Aorta (tissue), 5 donors: ENCODE data around the gene SP5. TPM values are rescaled to one million over a fixed set of nuclear protein-coding genes. Genes with fewer than 3 reads are reported as not detected.
"Not testable (repeated sequence)": the region's sequence is repeated elsewhere in the genome, so short reads cannot be mapped to it uniquely, and the experiment has no call there.

Experiments used
- ATAC-seq: fragments of 200-7000 bp; cut with Tn5 transposase; one replicate; pipeline ENCODE4 v1.9.1; 2022; ENCODE audit warnings: moderate library complexity; ENCODE audit not compliant: low FRiP score
- DNase-seq, 2 donors: peaks; one replicate each; pipeline ENCODE4 v3.0.0-alpha.2; 2020
- H3K27ac ChIP-seq, 2 donors: one replicate each; pipeline ENCODE4 v1.5.1; 2013; ENCODE audit warnings: low read length in 2 of 2, mild to moderate bottlenecking in 2 of 2, moderate library complexity in 2 of 2, control low read depth in 1 of 2, inconsistent platforms in 1 of 2, low read depth in 1 of 2
- H3K27me3 ChIP-seq, 2 donors: one replicate each; pipeline ENCODE4 v1.6.1; 2013; ENCODE audit warnings: control low read depth in 1 of 2, low read length in 1 of 2, mild to moderate bottlenecking in 1 of 2, moderate library complexity in 1 of 2; ENCODE audit not compliant: insufficient read depth in 2 of 2, control insufficient read depth in 1 of 2
- H3K36me3 ChIP-seq, 2 donors: one replicate each; pipeline ENCODE4 v1.6.1; 2013; ENCODE audit warnings: control low read depth in 1 of 2, low read length in 1 of 2, mild to moderate bottlenecking in 1 of 2; ENCODE audit not compliant: insufficient read depth in 2 of 2, control insufficient read depth in 1 of 2
- H3K4me1 ChIP-seq, 2 donors: one replicate each; pipeline ENCODE4 v1.6.1; 2013; ENCODE audit warnings: low read length in 2 of 2, control low read depth in 1 of 2, mild to moderate bottlenecking in 1 of 2, moderate library complexity in 1 of 2; ENCODE audit not compliant: insufficient read depth in 2 of 2, control insufficient read depth in 1 of 2
- H3K4me3 ChIP-seq, 2 donors: one replicate each; pipeline ENCODE4 v1.5.1; 2013; ENCODE audit warnings: low read length in 2 of 2, control low read depth in 1 of 2, mild to moderate bottlenecking in 1 of 2
- H3K9me3 ChIP-seq: one replicate; pipeline ENCODE4 v1.6.1; 2013; ENCODE audit warnings: mild to moderate bottlenecking, low read length; ENCODE audit not compliant: control insufficient read depth
- WGBS, 2 donors: extraction: QIAGEN DNeasy Blood & Tissue Kit; methylation state at CpG; one replicate each; pipeline ENCODE4 v1.1.7; 2013; 5-methylcytosine and 5-hydroxymethylcytosine counted together
- intact Hi-C, 2 donors: fragments of 100-400 bp; cut with DNase I; formaldehyde crosslinking; loops; one replicate each; pipeline versions ENCODE4 v1.14.2 to v1.15.0; 2022
- polyA plus RNA-seq, 2 donors: library from polyadenylated mRNA; stranded (reverse); fragments of 200-250 nt; gene quantifications; one replicate each; pipeline ENCODE4 v1.2.3, GENCODE V29; 2013
- total RNA-seq, 2 donors: library from RNA; stranded (reverse); fragmentation: NEBNext Ultra II Directional; extraction: Animal tissue kit (Norgen Biotek cat#: 25700); gene quantifications; one replicate each; pipeline ENCODE4 v1.2.1, GENCODE V29; 2021
- donor health status: healthy with polysubstance abuse.
- donor health status: Bipolar disorder and iron deficiency.
- donor health status: DM: no; HTN: no; CAD: no.
- donor health status: DM: no; HTN: no; CAD: no.
- donor health status: DM: yes; HTN: yes; CAD: no.

Gene SP5
- total and polyA plus RNA-seq, 4 donors = 3.2 to 3.6 TPM; not detected in 2

- Histone ChIP-seq H3K27me3 (no peaks in the 10 kb centered on the region), H3K36me3 (peaks cover 0 to 1% of the 10 kb centered on the region in 2 donors), H3K4me3 (no peak overlapping the region), H3K9me3 (peaks cover 1% of the 10 kb centered on the region), H3K4me1 (no peaks in the 10 kb centered on the region), H3K27ac (no peak overlapping the region)
- ATAC-seq (no peak), DNase-seq (no peak)
- intact Hi-C loops = no loop called here
- WGBS, 2 donors = 52 to 83% methylated on average over 2 of the region's 2 CpGs
These were observed 8.4 kb downstream of the SP5 start for GRCh38 chr2:170723446-170723958.

DNA sequence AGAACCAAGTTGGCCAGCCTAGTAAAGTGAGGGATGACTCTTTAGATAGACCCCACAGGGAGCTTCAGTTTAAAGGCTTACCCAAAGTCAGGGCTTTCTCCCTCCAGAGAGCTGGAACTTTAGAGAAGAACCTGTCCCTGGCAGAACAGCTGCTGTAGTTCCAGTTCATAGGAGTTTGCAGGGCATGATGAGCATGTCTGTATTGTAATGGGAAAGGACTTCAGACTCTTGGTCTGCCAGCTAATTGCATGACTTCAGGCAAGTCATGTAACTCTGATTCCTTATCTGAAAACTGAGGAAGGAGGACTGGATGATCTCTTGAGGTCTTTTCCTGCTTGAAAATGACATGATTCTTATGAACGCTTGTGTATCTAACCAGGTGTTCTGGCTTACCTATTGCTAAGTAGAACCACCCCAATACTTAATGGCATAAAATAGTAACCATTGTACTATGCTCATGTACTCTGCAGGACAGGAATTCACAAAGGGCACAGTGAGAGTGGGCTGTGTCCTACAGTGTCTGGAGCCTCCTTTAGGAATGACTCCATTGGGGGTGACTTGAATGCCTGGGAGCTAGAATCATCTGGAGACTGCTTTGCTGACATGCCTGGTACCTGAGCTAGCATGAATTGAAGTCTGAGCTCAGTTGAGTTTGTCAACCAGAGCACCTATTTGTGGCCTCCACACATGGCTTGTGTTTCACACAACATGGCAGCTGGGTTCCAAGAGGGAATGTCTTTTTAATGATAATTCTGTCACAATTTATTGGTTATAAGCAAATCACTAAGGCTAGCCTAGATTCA is 18.9 kb downstream of the SP5 start:
- DNase-seq (no peak), ATAC-seq (no peak)
- Histone ChIP-seq H3K4me1 (no peaks in the 10 kb centered on the region), H3K27ac (no peak overlapping the region), H3K4me3 (no peak overlapping the region), H3K27me3 (peaks cover 0 to 1% of the 10 kb centered on the region in 2 donors), H3K9me3 (no peaks in the 10 kb centered on the region), H3K36me3 (no peaks in the 10 kb centered on the region)
- 1 to 52% methylated on average over 1 of the region's 1 CpG for WGBS, 2 donors
- intact Hi-C loops = no loop called here

DNA sequence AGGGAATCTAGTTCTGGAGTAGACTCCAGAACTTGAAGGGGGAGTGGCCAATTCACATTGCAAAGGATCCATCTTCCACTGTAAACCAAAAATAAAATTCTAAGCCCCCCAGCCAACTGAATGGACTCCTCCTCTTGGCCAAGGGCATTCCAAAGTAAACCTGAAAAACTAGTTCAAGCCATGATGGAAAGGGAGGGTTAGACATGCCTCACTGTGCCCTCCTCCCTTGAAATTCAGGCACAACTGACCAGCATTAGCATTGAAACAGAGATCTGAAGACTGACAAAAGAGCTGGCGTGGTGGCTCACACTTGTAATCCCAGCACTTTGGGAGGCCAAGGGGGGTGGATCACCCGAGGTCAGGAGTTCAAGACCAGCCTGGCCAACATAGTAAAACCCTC is 19.5 kb downstream of the SP5 start:
- H3K27me3 ChIP-seq, H3K4me1 ChIP-seq, DNase-seq, H3K9me3 ChIP-seq, ATAC-seq, H3K27ac ChIP-seq, H3K36me3 ChIP-seq, intact Hi-C loops, H3K4me3 ChIP-seq: not testable (repeated sequence)
- 74 to 82% methylated on average over 2 of the region's 2 CpGs for WGBS, 2 donors

DNA sequence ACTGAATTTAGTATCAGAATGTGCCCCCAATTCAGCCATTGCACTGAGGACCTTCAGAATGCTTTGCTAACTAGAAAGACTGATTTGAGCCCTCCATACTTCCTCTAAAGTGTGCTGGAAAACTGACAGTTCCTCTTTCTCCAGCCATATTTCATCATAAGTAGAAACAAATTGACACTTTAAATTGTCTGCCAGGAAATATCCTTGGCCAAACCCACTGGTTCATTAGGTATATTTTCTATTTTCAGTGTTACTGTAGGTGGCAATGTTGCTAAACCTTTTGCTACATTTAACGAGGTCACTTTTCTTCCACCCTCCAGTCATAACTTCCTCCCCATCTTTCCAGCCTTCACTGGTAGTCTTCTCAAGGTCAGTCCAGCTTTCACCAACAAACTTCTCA is 21.5 kb downstream of the SP5 start:
- no peak for DNase-seq
- Histone ChIP-seq H3K4me1 (no peaks in the 10 kb centered on the region), H3K27ac (no peak overlapping the region), H3K27me3 (peaks cover 0 to 1% of the 10 kb centered on the region in 2 donors), H3K36me3 (no peaks in the 10 kb centered on the region), H3K4me3 (no peak overlapping the region), H3K9me3 (no peaks in the 10 kb centered on the region)
- WGBS, 2 donors = 63 to 64% methylated on average over 1 of the region's 1 CpG
- intact Hi-C loops = loop anchor here in 1 of 2 donors (5.0 kb wide), 1 partner anchor 36 kb away; the partner anchor contains the start of gene ERICH2
- ATAC-seq = no peak

GRCh38 chr2:170737406-170737805 is 22.3 kb downstream of the SP5 start:
- H3K36me3 ChIP-seq = no peaks in the 10 kb centered on the region
- H3K9me3 ChIP-seq = no peaks in the 10 kb centered on the region
- 96 to 100% methylated on average over 2 of the region's 2 CpGs for WGBS, 2 donors
- H3K27ac ChIP-seq = no peak overlapping the region
- H3K4me1 ChIP-seq = no peaks in the 10 kb centered on the region
- no peak for ATAC-seq
- peaks cover 0 to 1% of the 10 kb centered on the region in 2 donors for H3K27me3 ChIP-seq
- no peak for DNase-seq
- H3K4me3 ChIP-seq = no peak overlapping the region
- intact Hi-C loops = loop anchor here in 1 of 2 donors (5.0 kb wide), 1 partner anchor 35 kb away; the partner anchor contains the start of gene ERICH2

DNA sequence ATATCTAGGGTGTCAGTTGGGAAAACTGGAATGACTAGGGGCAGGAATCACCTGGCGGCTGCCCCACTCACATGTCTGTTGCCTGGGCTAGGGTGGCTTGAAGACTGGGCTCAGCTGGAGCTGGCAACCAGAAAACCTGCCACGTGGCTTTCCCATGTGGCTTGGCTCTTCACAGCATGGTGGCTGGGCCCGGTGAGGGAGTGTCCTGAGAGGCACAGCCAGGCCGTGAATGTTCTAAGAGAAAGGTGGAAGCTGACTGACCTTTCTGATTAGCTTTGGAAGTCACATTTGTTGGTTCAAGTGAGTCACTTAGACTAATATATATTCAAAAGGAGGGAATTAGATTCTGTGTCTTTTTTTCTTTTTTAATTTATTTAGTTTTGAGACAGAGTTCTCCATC is 22.7 kb downstream of the SP5 start:
- Histone ChIP-seq H3K4me3 (no peak overlapping the region), H3K9me3 (no peaks in the 10 kb centered on the region), H3K27ac (no peak overlapping the region), H3K4me1 (no peaks in the 10 kb centered on the region), H3K27me3 (peaks cover 0 to 1% of the 10 kb centered on the region in 2 donors), H3K36me3 (no peaks in the 10 kb centered on the region)
- ATAC-seq (no peak), DNase-seq (no peak)
- intact Hi-C loops = loop anchor here in 1 of 2 donors (5.0 kb wide), 1 partner anchor 34 kb away; the partner anchor contains the start of gene ERICH2
- WGBS, 2 donors = 85 to 90% methylated on average over 4 of the region's 4 CpGs

- no peak overlapping the region for H3K27ac ChIP-seq
- H3K27me3 ChIP-seq = peaks cover 0 to 2% of the 10 kb centered on the region in 2 donors
- H3K9me3 ChIP-seq = no peaks in the 10 kb centered on the region
- H3K36me3 ChIP-seq = no peaks in the 10 kb centered on the region
- ATAC-seq = no peak
- H3K4me3 ChIP-seq = no peak overlapping the region
- H3K4me1 ChIP-seq = no peaks in the 10 kb centered on the region
- 22 to 32% methylated on average over 3 of the region's 3 CpGs for WGBS, 2 donors
- no peak for DNase-seq
- intact Hi-C loops = loop anchor here in 1 of 2 donors (5.0 kb wide), 1 partner anchor 33 kb away; the partner anchor contains the start of gene ERICH2
These were observed 23.9 kb downstream of the SP5 start for GRCh38 chr2:170739048-170739447.

- H3K27ac ChIP-seq = no peak overlapping the region
- ATAC-seq (no peak), DNase-seq (no peak)
- 91 to 94% methylated on average over 3 of the region's 3 CpGs for WGBS, 2 donors
- H3K4me1 ChIP-seq = no peaks in the 10 kb centered on the region
- H3K36me3 ChIP-seq = no peaks in the 10 kb centered on the region
- no peak overlapping the region for H3K4me3 ChIP-seq
- intact Hi-C loops = loop anchor here in 1 of 2 donors (5.0 kb wide), 1 partner anchor 33 kb away; the partner anchor contains the start of gene ERICH2
- no peaks in the 10 kb centered on the region for H3K9me3 ChIP-seq
- peaks cover 0 to 2% of the 10 kb centered on the region in 2 donors for H3K27me3 ChIP-seq
These were observed 24.4 kb downstream of the SP5 start for GRCh38 chr2:170739507-170740046.
